GM10266 (cell line): ENCODE measurements around the gene LARP4.

Source experiments
- DNase-seq: peaks from one replicate; pipeline ENCODE4 v3.0.0; 2012; ENCODE audit errors: extremely low spot score
- CTCF ChIP-seq: IDR thresholded peaks from 2 replicates; pipeline ENCODE4 v1.5.1; 2012; ENCODE audit warnings: mild to moderate bottlenecking, low read depth; ENCODE audit not compliant: control insufficient read depth, insufficient read depth; ENCODE audit errors: missing control alignments

LARP4 gene

GRCh38 chr12:50452795-50453194 lies 52.1 kb downstream of the LARP4 start:
- TF ChIP-seq CTCF: no peak
- DNase-seq: no peak

GRCh38 chr12:50453872-50454271 lies 53.2 kb downstream of the LARP4 start:
- no peak for DNase-seq
- TF ChIP-seq CTCF: no peak

- no peak for DNase-seq
- TF ChIP-seq CTCF: no peak
Observed at GRCh38 chr12:50458606-50459005, 57.9 kb downstream of the LARP4 start.

- no peak for DNase-seq
- TF ChIP-seq CTCF: no peak
Observed at GRCh38 chr12:50467439-50467838, 66.8 kb downstream of the LARP4 start.

- DNase-seq: no peak
- no peak for TF ChIP-seq CTCF
Observed at GRCh38 chr12:50477241-50477832, 76.7 kb downstream of the LARP4 start.

GRCh38 chr12:50482571-50482970 lies 81.9 kb downstream of the LARP4 start:
- TF ChIP-seq CTCF: no peak
- no peak for DNase-seq

- no peak for TF ChIP-seq CTCF
- DNase-seq: no peak
Observed at GRCh38 chr12:50483488-50483887, 82.8 kb downstream of the LARP4 start.
